ENCODE measurements around the gene RNF225. TPM values are rescaled to one million over a fixed set of nuclear protein-coding genes. Genes with fewer than 3 reads are reported as not detected.

RNF225 gene
- total and polyA plus RNA-seq, 2 of the 13 experiments (the other 11 are each of a cell fraction or from before 2014, with no cell fraction given) = not detected

DNA sequence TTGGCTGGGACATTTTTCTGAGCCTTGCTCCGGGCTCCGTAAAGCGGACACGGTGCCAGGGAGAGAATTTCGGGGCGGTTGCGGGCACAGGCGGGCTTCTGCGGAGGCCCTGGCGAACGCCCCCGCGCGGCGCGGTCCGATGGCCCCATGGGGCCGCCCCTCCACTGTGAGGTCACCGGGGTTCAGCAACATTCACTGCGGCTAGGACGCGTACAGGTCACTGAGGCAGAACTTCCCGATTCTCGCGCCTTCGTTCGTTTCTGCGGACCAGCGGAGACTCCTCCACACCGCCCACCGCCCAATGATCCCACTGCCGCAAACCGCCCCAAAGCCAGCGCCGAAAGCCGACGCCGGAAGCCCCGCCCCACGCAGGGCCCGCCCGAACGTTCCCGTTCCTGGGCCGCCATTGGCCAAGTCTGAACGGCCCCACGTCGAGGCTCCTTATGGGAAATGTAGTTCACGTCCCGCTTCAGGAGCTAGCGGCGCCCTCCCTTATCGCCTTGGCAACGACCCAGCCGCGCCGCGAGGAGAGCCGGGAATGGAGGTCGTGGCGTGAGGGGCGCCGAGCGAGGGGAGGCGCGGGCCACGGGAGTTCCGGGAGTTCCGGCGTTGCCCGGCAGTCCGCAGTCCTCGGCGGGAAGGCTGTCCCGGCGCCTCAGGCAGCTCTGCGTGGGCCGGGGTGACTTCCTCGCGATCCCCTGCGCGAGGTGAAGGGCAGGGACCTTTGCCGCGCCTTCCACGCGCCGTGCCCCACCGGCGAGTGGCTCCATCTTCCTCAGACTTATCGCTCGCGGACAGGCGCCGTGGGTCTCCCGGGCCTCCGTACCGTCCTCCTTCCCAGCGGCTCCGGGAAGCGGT is 12.9 kb downstream of the RNF225 start, which contains the start of gene ZNF584 (continued):
- TF ChIP-seq, protein P1, sequence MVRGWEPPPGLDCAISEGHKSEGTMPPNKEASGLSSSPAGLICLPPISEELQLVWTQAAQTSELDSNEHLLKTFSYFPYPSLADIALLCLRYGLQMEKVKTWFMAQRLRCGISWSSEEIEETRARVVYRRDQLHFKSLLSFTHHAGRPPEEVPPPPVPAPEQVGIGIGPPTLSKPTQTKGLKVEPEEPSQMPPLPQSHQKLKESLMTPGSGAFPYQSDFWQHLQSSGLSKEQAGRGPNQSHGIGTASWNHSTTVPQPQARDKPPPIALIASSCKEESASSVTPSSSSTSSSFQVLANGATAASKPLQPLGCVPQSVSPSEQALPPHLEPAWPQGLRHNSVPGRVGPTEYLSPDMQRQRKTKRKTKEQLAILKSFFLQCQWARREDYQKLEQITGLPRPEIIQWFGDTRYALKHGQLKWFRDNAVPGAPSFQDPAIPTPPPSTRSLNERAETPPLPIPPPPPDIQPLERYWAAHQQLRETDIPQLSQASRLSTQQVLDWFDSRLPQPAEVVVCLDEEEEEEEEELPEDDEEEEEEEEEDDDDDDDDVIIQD (CRISPR knock-in tag; IDR thresholded peaks at IDR 0.05; ENCODE audit: low read depth) = no peak
- peak; percentile 58; the same call in 1 of the 2 replicates for TF ChIP-seq ATF1 (CRISPR knock-in tag; IDR thresholded peaks at IDR 0.05)
- no peak for TF ChIP-seq ZNF780A (CRISPR knock-in tag; IDR thresholded peaks at IDR 0.05)
- TF ChIP-seq RXRA (CRISPR knock-in tag; IDR thresholded peaks at IDR 0.05) = peak; percentile 23; the same call in 1 of the 2 replicates
- TF ChIP-seq RERE (CRISPR knock-in tag; IDR thresholded peaks at IDR 0.05; ENCODE audit: low read depth) = no peak
- peak; percentile 37 for TF ChIP-seq ZBTB38 (CRISPR knock-in tag; IDR thresholded peaks at IDR 0.05)
- TF ChIP-seq, protein P2, sequence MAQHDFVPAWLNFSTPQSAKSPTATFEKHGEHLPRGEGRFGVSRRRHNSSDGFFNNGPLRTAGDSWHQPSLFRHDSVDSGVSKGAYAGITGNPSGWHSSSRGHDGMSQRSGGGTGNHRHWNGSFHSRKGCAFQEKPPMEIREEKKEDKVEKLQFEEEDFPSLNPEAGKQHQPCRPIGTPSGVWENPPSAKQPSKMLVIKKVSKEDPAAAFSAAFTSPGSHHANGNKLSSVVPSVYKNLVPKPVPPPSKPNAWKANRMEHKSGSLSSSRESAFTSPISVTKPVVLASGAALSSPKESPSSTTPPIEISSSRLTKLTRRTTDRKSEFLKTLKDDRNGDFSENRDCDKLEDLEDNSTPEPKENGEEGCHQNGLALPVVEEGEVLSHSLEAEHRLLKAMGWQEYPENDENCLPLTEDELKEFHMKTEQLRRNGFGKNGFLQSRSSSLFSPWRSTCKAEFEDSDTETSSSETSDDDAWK (CRISPR knock-in tag; IDR thresholded peaks at IDR 0.05) = no peak
- no peak for TF ChIP-seq EP300 (IDR thresholded peaks at IDR 0.05; ENCODE audit: low read depth in 2 of 2, low read length in 2 of 2)
- no peak for TF ChIP-seq EP300 (CRISPR knock-in tag; IDR thresholded peaks at IDR 0.05; ENCODE audit: borderline replicate concordance)
- TF ChIP-seq ATRX (CRISPR knock-in tag; IDR thresholded peaks at IDR 0.05; ENCODE audit: borderline replicate concordance) = no peak
- TF ChIP-seq, protein P3, sequence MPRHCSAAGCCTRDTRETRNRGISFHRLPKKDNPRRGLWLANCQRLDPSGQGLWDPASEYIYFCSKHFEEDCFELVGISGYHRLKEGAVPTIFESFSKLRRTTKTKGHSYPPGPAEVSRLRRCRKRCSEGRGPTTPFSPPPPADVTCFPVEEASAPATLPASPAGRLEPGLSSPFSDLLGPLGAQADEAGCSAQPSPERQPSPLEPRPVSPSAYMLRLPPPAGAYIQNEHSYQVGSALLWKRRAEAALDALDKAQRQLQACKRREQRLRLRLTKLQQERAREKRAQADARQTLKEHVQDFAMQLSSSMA (CRISPR knock-in tag; IDR thresholded peaks at IDR 0.05) = 0 out of 2 replicates have a peak, but pooled peaks have one; percentile 39
- TF ChIP-seq CSRNP1 (CRISPR knock-in tag; IDR thresholded peaks at IDR 0.05) = peak; percentile 83
- no peak; the same call in 1 of the 2 replicates for TF ChIP-seq ZNF746 (CRISPR knock-in tag; IDR thresholded peaks at IDR 0.05)
- TF ChIP-seq IKZF5 (CRISPR knock-in tag; IDR thresholded peaks at IDR 0.05) = no peak; the same call in 1 of the 2 replicates
- no peak for TF ChIP-seq SETDB1 (CRISPR knock-in tag; IDR thresholded peaks at IDR 0.05; ENCODE audit: borderline replicate concordance)
- TF ChIP-seq ZNF224 (CRISPR knock-in tag; IDR thresholded peaks at IDR 0.05) = peak; percentile 35; the same call in 1 of the 2 replicates
